GM13977 (cell line): Measurements from ENCODE around the gene CTIF.

ENCODE experiments used
- DNase-seq: peaks from one replicate; pipeline ENCODE4 v3.0.0; 2012; ENCODE audit warnings: low spot score
- in situ Hi-C: fragments of 300-500 bp; cut with MboI; formaldehyde crosslinking; loops from one replicate; pipeline ENCODE4 v1.12.0; 2022; ENCODE audit warnings: low sequenced_read_pairs, low pct_unique_long_range_greater_than_20kb, mixed read lengths, inconsistent platforms; ENCODE audit not compliant: unreplicated experiment
- TF ChIP-seq, protein P1 (sequence below): IDR thresholded peaks from 2 replicates; pipeline ENCODE4 v1.5.1; 2012; ENCODE audit warnings: mild to moderate bottlenecking, control low read depth; ENCODE audit not compliant: insufficient read depth; ENCODE audit errors: extremely low read depth, missing control alignments

CTIF gene

DNA sequence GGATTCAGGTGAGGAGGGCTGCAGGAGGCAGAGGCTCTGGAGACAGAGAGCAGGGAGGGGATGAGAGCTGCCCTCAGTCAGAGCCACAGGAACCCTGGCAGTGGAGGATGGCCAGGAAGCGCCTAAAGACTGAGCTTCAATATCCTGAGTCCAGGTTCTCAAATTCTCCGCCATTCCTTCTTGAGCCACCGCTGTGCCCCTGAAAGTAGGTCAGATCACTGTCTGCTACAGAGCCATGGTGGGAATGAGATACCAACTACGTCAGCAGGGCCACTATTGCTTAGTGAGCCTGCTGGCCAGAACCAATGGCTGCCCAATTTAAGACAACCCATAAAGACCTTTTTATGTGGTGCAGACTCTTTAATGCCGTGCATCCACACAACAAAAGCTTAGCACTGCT, 155.5 kb downstream of the CTIF start:
- TF ChIP-seq, protein P1, sequence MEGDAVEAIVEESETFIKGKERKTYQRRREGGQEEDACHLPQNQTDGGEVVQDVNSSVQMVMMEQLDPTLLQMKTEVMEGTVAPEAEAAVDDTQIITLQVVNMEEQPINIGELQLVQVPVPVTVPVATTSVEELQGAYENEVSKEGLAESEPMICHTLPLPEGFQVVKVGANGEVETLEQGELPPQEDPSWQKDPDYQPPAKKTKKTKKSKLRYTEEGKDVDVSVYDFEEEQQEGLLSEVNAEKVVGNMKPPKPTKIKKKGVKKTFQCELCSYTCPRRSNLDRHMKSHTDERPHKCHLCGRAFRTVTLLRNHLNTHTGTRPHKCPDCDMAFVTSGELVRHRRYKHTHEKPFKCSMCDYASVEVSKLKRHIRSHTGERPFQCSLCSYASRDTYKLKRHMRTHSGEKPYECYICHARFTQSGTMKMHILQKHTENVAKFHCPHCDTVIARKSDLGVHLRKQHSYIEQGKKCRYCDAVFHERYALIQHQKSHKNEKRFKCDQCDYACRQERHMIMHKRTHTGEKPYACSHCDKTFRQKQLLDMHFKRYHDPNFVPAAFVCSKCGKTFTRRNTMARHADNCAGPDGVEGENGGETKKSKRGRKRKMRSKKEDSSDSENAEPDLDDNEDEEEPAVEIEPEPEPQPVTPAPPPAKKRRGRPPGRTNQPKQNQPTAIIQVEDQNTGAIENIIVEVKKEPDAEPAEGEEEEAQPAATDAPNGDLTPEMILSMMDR, result no peak
- DNase-seq, result no peak
- in situ Hi-C loops, result loop anchor here (25.0 kb wide), 2 partner anchors 543 to 743 kb away; no protein-coding TSS in a partner anchor

DNA sequence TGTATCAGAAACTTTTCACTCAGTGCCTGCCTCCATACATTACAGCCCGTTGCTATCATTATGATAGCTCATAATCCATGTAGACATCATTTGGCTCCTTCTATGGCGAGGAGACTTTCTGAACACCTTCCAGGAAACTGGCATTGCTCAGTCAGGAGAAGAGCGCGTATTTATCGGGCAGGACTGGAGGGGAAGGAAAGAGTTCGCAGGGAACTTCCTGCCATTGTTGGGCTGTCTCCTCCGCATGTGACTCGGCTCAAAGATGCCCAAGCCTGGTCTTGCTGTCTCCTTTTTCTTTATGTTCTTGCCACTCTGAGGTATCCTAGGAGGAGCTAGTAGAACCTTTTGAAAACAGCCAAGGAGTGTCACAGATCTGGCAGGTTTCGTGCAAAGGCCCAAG, 156.8 kb downstream of the CTIF start:
- DNase-seq, result no peak
- in situ Hi-C loops, result loop anchor here (25.0 kb wide), 2 partner anchors 542 to 742 kb away; no protein-coding TSS in a partner anchor
- TF ChIP-seq, protein P1, result no peak

GRCh38 chr18:48696218-48696617, 157.4 kb downstream of the CTIF start:
- no peak for DNase-seq
- TF ChIP-seq, protein P1, result no peak
- in situ Hi-C loops, result loop anchor here (25.0 kb wide), 2 partner anchors 541 to 741 kb away; no protein-coding TSS in a partner anchor

DNA sequence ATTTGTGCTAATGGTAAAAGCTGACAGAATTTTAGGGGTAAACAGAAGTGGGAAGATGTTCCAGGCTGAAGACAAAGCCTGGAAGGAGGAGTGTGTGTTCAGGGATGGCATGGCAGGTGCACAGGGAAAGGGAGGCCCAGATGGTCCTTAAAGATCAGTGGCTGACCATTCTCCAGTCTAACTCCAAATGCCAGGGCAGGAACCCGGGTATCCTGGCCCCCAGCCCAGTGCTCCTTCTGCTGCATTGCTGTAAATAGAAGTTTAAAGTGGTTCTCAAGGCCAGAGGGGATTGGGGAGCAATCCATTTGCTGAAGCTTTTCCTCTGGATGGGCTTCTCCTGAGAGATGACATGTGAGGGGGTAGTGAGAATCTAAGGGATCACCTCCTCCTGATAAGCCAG, 158.6 kb downstream of the CTIF start:
- TF ChIP-seq, protein P1, result no peak
- in situ Hi-C loops, result loop anchor here (25.0 kb wide), 2 partner anchors 540 to 740 kb away; no protein-coding TSS in a partner anchor

DNA sequence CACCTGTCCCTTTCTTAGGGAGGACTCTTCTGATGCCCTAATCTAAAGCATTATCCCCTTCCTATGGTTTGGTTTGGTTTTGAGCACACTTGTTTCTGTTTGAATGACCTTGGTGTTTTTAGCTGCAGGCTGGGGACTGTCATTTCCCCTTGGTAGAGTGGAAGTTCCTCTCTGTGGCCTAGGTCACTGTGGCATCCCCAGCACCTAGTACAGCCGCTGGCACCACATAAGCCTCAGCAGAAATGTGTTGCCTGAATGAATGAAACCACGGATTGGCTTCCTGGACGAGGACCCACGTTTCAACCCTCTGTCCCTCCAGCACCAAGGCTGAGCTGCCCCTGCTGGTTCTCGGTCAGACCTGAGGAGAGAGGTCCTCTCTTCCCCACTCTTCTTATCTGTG, 159.9 kb downstream of the CTIF start:
- TF ChIP-seq, protein P1, result no peak

More for the DNA sequence above, 158.6 kb downstream of the CTIF start:
- DNase-seq, result no peak

GRCh38 chr18:48699761-48700160, 160.9 kb downstream of the CTIF start:
- in situ Hi-C loops, result loop anchor here (25.0 kb wide), 2 partner anchors 538 to 738 kb away; no protein-coding TSS in a partner anchor
- DNase-seq, result no peak
- TF ChIP-seq, protein P1, result no peak

More for the DNA sequence above, 159.9 kb downstream of the CTIF start:
- in situ Hi-C loops, result loop anchor here (25.0 kb wide), 2 partner anchors 539 to 739 kb away; no protein-coding TSS in a partner anchor
- peak; percentile 45 for DNase-seq
